HUDEP-2 (cell line): ENCODE measurements around the gene MMP23B.
"Not testable (repeated sequence)": the region's sequence is repeated elsewhere in the genome, so short reads cannot be mapped to it uniquely, and the experiment has no call there.

ENCODE experiments used
- DNase-seq, 76 experiments: peaks; one replicate each; lab custom pipeline; 2025; ENCODE audit not compliant: unreplicated experiment in 76 of 76; lab: John Stamatoyannopoulos, UW

The MMP23B gene

DNA sequence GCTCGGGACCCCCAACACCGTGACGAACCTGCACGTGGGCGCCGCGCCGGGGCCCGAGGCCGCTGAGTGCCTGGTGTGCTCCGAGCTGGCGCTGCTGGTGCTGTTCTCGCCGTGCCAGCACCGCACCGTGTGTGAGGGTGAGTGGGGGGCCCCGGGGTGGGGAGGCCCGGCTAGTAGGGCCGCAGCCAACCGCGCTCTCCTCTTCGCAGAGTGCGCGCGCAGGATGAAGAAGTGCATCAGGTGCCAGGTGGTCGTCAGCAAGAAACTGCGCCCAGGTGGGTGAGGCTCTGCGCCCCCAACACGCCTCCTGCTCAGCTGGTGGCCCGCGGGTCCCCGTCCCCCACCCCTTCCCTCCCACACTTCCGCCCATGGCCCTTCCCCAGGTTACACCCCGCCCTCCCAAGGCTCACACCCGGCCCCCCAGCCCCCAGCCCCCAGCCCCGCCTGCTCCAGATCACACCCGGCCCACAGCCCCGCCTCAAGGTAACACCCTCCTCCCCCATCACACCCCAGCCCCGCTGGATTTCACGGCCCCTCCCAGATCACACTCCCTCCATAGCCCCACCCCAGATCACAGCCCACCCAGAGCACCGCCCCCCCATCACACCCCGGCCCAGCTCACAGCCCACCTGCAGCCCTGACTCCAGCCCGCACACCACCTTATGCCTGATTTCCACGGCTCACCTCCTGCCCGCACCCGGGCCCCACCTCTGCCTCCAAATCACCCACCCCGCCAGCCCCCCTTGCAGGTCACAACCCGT lies 2.4 kb upstream of the MMP23B start:
- peak in 2 of 76 experiments; percentile 17 to 39 for DNase-seq

DNA sequence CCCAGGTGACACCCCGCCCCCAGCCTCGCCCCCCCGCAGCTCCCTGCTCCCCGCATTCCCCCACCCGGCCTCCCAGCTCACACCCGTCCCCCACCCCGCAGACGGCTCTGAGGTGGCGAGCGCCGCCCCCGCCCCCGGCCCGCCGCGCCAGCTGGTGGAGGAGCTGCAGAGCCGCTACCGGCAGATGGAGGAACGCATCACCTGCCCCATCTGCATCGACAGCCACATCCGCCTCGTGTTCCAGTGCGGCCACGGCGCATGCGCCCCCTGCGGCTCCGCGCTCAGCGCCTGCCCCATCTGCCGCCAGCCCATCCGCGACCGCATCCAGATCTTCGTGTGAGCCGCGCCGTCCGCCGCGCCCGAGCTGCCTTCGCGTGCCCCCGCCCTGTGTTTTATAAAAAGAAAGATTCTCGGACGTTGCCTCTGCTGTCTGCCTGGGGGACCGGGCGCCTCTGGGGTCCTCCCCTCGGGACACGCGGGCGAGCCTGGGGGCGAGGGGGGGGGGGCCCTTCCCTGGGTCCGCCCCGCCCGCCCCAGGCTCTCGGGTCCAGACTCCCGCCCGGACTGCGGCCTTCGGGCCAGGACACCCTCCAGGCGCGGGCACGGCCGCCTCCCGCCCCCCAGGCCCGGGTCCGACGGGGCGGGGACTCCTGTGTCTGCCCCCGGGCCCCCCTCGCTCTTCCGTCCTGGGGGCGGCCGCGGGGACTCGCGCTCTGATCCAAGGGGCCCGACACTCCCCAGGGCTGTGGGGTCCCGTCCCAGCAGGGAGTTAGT lies 1.6 kb upstream of the MMP23B start:
- DNase-seq: peak in 73 of 76 experiments; percentile 18 to 88 (median 72)

DNA sequence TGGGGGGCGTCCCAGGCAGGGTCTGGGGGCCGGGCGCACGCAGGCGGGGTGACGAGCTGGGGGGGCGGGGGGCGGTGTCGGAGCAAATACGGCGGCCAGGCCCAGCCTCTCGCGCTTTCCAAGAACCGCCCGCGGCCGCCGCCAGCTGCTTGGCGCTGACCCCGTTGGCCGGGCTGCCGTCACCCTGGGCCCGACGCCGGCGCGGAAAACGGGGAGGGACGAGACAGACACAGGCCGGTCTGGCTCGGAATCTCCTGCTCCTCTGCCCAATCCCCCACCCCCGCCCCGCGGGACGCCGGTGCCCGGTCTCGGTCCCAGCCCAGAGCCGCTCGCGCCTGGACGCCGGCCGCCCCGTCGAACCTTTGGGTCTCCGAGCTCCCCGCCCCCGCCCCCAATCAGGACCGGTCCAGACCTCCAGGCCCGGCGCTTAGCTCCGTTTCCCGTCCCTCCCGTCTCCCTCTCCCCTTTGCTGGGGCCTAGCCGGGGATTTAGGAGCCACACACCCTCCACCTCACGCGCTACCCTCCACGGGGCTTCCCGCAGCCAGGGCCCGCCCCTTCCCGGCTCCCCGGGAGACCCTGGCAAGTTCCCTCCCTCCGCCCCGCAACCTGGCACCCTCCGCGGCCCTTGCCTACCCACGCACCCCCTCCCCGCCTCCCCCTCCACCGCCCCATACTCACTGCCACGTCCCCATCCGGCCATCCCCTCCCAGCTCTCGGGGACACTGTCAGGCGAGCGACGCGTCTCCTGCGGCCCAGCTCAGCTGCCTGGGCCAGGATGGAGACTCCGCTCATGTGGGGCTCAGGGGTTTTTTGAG lies 800 bp upstream of the MMP23B start:
- peak in 21 of 76 experiments; percentile 3 to 51 (median 16) for DNase-seq

DNA sequence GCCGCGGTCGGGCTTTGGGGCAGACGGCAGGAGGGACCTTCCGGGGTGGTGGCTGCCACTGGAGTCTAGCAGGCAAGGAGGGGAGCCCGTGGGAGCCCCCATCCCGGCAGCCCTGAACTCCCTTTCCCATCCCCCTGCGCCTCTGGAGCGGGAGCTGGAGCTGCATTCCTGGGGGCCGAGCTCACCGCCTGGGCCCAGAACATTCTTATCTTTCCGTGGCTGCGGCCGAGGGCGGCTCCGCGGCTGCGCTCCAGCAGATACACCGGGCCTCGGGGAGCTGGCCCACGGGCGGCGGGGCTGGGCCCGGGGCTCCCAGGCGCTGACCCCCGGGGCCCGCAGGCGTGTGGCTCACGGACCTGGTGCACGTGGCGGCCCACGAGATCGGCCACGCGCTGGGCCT lies 1.4 kb downstream of the MMP23B start:
- DNase-seq: not testable (repeated sequence)

DNA sequence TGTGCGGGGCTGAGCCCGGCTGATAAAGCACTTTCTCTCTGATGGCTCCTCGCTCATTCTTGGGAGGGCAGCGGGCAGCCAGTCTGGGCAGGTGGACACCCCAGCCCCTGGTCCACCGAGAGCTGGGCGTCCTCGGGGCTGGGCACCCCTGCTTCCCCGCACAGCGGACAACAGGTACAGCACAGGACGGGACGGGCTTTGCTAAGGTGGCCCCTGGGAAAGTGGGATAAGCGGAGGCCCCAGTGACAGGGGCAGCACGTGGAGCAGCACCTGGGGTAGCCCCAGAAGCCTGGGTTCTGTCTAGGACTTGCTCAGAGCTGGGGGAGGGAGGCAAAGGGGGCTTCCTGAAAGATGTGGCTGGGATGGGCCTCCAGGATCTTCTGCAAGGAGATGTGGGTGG lies 2.6 kb downstream of the MMP23B start:
- not testable (repeated sequence) for DNase-seq

GRCh38 chr1:1636621-1637478 lies 4.9 kb downstream of the MMP23B start:
- DNase-seq: not testable (repeated sequence)

DNA sequence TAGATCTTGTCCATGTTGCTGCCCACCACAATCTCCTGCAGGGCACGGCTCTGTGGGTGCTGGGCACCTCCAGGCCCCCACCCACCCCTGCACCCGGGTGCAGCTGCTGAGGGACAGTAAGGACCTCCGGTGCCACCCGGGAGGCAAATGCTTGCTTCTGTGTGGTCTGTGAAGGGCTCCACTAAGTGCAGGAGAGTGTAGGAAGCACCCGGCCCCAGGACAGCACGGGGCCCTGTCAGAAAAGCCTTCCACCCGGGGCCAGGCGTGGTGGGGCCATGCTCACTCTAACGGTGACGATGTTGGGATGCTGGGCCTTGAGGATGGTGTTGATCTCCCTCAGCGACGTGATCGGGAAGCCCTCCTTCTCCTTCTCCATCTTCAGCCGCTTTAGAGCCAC lies 5.5 kb downstream of the MMP23B start:
- DNase-seq: not testable (repeated sequence)

DNA sequence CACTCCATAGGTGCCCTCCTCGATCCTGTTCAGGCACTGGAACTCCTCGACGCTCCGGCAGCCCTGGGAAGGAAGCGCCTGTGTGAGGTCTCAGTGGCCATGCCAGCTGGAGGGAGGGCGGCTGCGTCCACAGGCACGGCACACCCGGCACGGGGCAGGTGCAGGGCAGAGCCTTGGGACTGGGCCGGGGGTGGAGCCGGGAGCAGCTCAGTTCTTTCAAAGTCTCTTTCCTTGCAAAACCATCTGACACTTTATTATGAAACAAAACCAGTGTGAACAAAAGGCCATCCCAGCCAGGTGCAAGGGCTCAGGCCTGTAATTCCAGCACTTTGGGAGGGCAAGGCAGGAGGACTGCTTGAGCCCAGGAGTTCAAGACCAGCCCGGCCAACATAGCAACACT lies 6.6 kb downstream of the MMP23B start:
- not testable (repeated sequence) for DNase-seq

GRCh38 chr1:1639368-1639767 lies 7.4 kb downstream of the MMP23B start:
- not testable (repeated sequence) for DNase-seq

GRCh38 chr1:1640081-1640480 lies 8.1 kb downstream of the MMP23B start:
- not testable (repeated sequence) for DNase-seq

DNA sequence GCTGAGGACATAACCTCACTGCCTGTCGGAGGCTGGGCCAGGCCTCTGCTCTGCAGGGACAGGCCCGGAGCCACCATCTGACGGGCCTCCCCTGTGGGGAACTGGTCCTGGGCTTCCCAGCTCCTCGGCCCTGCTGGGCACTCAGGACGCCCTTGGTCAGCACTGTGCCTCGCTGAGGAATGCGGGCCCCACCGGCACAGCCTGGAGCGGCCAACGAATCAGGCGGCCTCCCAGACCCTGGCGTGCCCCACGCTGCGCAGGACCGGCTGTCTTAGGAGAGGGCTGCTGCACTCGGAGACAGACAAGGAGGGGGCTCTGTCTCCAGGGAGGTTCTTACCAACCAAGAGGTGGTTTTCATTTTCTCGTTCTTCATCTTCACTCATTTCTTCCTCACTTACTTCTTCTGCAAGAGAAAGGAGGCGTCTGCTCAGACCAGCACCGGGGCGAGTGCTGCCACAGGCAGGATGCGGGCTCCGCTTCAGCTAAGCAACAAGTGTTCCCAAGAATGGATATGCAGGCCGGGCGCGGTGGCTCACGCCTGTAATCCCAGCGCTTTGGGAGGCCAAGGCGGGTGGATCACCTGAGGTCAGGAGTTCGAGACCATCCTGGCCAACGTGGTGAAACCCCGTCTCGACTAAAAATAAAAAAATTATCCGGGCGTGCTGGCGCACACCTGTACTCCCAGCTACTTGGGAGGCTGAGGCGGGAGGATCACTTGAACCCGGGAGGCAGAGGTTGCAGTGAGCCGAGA lies 8.9 kb downstream of the MMP23B start:
- DNase-seq: not testable (repeated sequence)

GRCh38 chr1:1646326-1646725 lies 14.4 kb downstream of the MMP23B start:
- DNase-seq: not testable (repeated sequence)

- DNase-seq: peak in 73 of 76 experiments; percentile 43 to 92 (median 80)
Measured at GRCh38 chr1:1647567-1648241, 15.7 kb downstream of the MMP23B start.

DNA sequence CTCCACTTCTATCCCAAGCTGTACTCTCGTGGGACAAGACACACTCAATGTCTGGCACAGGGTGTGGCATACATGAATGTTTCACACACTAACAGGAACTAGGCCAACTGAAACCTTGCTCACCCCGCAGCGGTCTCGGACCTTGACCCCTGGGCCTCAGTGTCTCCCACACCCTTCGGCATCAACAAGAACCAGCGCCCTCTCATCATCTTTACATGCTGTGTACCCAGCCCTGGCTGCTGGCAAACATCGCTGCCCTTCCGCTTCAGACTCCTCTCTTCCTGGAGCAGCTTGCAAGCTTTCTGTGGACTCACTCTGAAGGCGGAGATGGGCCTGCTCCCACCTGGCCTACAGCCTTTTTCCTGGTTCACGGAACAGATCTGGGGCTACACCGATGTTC lies 16.3 kb downstream of the MMP23B start:
- DNase-seq: peak in 1 of 76 experiments; percentile 44

DNA sequence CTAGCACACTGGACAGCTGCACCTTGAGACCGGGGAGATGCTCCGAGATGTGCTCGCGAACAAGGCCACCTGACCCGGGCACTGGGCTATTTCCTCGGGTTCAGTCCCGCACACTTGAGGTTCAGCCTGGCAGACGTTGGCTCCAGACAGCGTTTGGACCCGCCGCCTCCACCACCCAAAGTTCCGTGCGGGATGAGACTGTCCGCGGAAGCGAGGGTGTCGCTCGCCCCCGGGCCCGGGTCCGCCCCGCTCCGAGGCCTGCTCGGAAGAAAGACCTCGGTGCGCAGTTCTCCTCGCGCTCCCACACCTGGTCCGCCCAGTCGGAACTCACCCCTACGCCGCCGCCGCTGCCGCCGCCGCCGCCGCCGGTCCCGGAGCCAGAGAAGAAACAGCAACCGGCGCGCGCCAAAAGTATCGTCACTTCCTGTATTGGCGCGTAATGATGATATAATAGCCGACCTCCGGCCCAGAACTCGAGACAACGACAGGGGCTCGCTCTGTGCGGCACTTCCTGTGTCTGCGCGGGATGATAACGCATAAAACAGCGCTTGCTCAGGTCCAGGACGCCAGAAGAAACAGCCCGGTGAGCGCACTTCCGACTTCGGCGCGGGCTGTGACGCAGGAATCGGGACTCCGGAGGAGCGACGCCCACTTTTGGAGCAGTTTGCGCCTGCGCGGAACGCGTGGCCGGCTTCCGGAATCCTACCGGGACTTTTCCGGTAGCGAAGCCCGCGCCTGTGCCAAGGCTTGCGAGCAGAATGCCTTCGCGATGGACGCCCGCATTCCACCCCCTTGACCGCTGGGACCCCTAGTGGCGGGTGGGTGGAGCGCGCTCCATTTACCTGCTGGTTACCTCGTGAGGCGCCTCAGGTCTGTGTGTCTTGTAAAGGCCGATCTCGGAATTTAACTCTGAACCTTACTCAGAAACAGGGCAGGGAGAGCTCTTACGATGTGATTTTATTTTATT lies 26.9 kb downstream of the MMP23B start, which contains the start of gene CDK11B:
TSS of gene CDK11B (minus strand) at position 422 of the 967 bp plus-strand sequence. CDS start 1,519 bp downstream, outside the sequence.
- peak; percentile 25 to 91 (median 84) for DNase-seq

DNA sequence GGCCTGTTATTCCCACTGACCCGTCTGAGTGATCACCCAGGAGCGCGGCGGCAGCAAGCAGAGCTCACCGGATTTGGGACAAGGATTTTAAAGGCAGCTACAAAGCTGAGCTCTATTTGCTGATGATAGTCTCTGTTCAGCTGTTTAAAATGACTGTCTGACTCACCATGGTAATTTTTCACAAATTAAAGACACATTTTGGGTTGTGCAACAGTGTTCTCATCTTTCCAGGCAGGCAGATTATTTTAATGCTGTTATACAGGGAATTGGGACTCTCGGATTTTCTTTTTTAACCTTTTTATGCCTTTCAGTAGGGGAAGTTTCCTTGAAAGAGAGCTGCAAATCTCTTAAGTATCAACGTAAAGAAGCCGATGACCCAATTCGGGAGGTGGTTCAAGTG lies 30.4 kb downstream of the MMP23B start:
- not testable (repeated sequence) for DNase-seq

DNA sequence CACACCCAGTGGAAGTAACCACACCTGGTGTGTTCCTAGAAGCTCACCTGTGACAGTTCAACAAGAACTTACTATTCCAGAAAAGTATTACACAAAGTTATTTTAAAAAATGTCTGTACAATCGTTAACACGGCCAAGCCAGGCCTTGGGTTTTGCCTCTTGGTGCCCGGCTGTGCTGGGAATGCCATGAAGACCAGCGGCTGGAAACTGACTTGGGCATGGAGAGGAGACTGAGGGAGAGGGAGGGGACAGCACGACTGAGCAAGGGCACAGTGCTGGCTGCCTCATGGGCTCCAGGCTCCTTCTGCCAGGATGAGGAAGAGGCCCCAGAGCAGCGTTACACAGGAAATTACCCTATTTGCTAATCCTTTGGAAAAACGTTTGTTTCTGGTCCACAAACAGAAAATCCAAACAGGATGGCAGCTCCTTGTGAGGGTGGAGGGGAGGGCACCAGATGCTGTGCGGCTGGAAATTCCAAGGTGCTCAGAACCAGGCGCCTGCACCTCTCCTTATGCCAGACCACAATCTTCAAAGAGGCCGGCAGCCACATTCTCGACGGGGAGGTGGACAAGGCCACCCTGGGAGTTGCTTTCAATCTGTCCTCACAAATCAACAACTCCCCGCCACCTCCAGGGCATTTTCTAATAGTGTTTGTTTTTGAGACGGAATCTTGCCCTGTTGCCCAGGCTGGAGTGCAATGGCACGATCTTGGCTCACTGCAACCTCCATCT lies 31.0 kb downstream of the MMP23B start:
- DNase-seq: peak in 3 of 76 experiments; percentile 4 to 14 (median 12)
